Left cardiac atrium (tissue), 4 donors: ENCODE measurements around the gene RARB. TPM values are rescaled to one million over a fixed set of nuclear protein-coding genes. Genes with fewer than 3 reads are reported as not detected.

Experiments used
- ATAC-seq, 2 donors: fragments of 200-7000 bp; cut with Tn5 transposase; one replicate each; pipeline ENCODE4 v1.9.1; 2020; ENCODE audit warnings: mild to moderate bottlenecking in 2 of 2, moderate library complexity in 2 of 2
- DNase-seq: peaks from one replicate; pipeline ENCODE4 v3.0.0-alpha.2; 2020
- intact Hi-C, 2 donors: fragments of 100-400 bp; cut with DNase I; formaldehyde crosslinking; loops; one replicate each; pipeline versions ENCODE4 v1.14.1 to v1.15.1; 2022 to 2023
- total RNA-seq, 2 donors: library from RNA; stranded (reverse); fragmentation: NEBNext Ultra II Directional; extraction: Animal tissue kit (Norgen Biotek cat#: 25700); gene quantifications; one replicate each; pipeline ENCODE4 v1.2.1, GENCODE V29; 2021
- donor health status: DM: no; HTN: yes; CAD: no.
- donor health status: DM: no; HTN: yes; CAD: no; lungs with severe emphysema.
- donor health status: DM: yes; HTN: yes; CAD: no.
- donor health status: Dilated cardiomyopathy.

RARB gene
- total RNA-seq, 2 donors from 2014 or later, result 12.1 to 24.1 TPM

- no peak for ATAC-seq
- DNase-seq, result no peak
- intact Hi-C loops, result loop anchor here (10.0 kb wide), 3 partner anchors 305 to 645 kb away; no protein-coding TSS in a partner anchor
Measured at GRCh38 chr3:25420147-25420546, 7.9 kb upstream of the RARB start.

GRCh38 chr3:25420885-25421284, 7.2 kb upstream of the RARB start:
- intact Hi-C loops, result loop anchor here (10.0 kb wide), 3 partner anchors 306 to 646 kb away; no protein-coding TSS in a partner anchor
- DNase-seq (no peak), ATAC-seq (no peak)

DNA sequence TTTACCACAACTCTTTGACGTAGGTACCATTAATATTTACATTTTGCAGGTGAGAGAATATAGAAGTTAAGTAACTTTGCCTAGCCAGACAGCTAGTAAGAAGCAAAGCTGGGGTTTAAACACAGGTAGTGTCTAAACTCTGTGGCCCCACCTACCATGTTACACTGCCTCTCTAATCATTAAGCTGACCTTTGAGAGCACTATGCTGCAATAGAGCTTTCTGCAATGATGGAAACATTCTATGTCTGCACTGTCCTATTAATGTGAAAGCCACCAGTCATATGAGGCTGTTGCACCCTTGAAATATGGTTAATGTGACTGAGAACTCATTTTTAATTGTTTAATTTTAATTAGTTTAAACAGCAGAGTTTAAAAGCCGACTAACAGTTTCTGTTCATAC, 6.3 kb upstream of the RARB start:
- DNase-seq, result no peak
- intact Hi-C loops, result loop anchor here (10.0 kb wide), 3 partner anchors 307 to 647 kb away; no protein-coding TSS in a partner anchor
- ATAC-seq, result no peak

GRCh38 chr3:25423780-25424588, 4.1 kb upstream of the RARB start:
- intact Hi-C loops, result loop anchor here (10.0 kb wide), 3 partner anchors 309 to 649 kb away; no protein-coding TSS in a partner anchor
- DNase-seq, result no peak
- ATAC-seq, result no peak

- intact Hi-C loops, result loop anchor here (5.0 to 10.0 kb wide), 4 partner anchors 168 to 650 kb away; no protein-coding TSS in a partner anchor
- DNase-seq (no peak), ATAC-seq (no peak)
Measured at GRCh38 chr3:25424614-25425013, 3.4 kb upstream of the RARB start.

DNA sequence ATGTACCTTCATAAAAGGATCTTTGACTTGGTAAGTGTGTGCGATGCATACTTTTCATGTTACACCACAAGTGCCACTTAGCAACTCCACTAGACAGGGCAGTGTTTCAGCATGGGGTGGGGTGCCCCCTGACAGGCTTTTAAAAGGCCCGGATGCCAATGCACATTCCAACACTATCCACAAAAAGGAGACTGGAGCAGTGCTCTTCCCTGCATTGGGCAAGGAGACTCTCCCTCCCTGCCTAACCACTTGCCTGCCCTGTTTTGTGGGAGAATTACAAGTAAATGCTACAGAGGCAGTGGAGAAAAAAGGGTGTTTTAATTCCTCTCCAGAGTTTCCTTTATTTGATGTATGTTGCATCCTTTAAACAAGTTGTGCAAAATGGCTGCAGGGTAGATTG, 1.7 kb upstream of the RARB start:
- intact Hi-C loops, result loop anchor here (5.0 to 10.0 kb wide), 4 partner anchors 166 to 652 kb away; no protein-coding TSS in a partner anchor
- ATAC-seq, result peak; percentile 50 to 55
- DNase-seq, result peak; percentile 39

DNA sequence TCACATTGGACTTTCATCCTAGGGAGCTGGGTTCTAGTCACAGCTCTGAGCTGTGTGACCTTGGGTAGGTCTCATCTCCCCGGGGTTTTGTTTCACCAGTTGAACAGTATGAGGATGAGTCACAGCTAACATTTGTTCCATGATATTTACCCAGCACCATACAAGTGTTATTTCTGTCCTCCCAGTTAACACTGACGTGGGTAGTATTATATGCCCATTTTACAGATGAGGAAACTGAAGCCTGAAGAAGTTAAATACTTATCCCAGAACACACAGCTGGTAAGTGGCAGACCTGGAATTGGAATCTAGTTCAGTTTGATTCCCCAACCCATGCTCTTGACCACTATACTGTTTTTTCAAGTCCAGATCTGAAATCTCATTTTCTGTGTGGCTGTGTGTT, 908 bp upstream of the RARB start:
- peak in 1 of 2 donors; percentile 45 for ATAC-seq
- DNase-seq, result no peak
- intact Hi-C loops, result loop anchor here (5.0 to 10.0 kb wide), 4 partner anchors 165 to 652 kb away; no protein-coding TSS in a partner anchor

DNA sequence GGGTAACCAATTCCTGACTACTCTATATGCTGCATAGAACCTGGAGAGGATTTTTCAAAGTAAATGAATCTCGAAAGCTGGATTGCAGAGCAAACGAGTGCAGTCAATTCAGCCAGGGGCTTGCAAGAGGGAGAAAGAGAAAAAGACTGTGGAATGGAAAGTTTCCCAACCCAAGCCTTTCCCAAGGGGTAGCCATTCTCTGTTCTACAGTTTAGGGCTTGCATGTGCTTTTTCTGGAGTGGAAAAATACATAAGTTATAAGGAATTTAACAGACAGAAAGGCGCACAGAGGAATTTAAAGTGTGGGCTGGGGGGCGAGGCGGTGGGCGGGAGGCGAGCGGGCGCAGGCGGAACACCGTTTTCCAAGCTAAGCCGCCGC, 511 bp upstream of the RARB start:
- intact Hi-C loops, result loop anchor here (5.0 to 10.0 kb wide), 4 partner anchors 165 to 653 kb away; no protein-coding TSS in a partner anchor
- ATAC-seq, result peak; percentile 5 to 31
- DNase-seq, result no peak

GRCh38 chr3:25428789-25429335, 799 bp downstream of the RARB start:
- intact Hi-C loops, result loop anchor here (2.0 to 10.0 kb wide), 5 partner anchors 160 to 654 kb away; no protein-coding TSS in a partner anchor
- DNase-seq (no peak), ATAC-seq (peak; percentile 53)

DNA sequence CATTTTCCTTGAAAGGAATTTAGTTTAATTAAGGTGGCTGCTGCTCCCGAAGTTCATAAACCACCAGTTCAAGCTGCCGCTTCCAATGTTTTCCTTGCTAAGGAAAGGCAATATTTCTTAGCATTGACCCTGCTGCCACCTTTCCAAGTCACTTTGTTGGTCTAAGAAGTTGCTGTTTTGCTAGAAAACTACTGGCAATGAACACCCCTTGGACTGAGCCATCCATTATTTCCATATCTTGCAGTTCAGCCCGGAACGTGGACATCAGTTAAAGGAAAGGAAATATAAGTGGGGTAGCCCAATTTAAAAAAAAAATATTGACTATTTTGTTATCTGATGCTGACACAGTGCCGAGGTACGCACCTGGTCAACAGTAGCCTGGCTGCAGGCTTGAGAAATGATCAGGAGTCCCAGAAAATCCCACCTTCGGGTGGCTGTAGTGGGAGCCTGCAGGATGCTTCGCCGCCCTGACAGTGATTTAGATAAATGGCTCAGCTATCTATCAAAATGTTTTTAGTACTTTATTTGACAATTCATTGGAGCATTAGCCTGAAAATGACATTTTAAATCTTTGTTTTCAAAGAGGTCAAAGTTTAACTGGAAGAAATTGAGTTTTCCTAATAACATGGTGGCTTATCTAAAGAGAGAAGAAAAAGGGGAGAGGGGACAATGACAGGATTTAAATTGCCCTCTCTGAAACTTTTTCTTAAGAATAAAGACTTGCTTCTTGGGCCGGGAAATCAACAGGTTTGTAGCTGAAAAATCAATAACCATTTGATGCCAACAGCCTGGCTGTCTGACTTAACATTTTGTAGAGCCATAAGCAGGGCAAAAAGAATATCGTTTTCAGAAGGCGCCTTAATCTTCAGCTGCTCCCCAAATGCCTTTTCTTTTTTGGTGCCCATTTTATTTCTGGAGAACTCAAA, 1.6 kb downstream of the RARB start:
- ATAC-seq, result no peak

GRCh38 chr3:25430287-25430934, 2.3 kb downstream of the RARB start:
- intact Hi-C loops, result no loop called here
- no peak for ATAC-seq
- DNase-seq, result no peak

More for the DNA sequence above, 1.6 kb downstream of the RARB start:
- DNase-seq, result no peak
- intact Hi-C loops, result loop anchor here (2.0 to 10.0 kb wide), 5 partner anchors 159 to 655 kb away; no protein-coding TSS in a partner anchor

- intact Hi-C loops, result no loop called here
- DNase-seq, result no peak
- no peak for ATAC-seq
Measured at GRCh38 chr3:25430935-25431770, 3.1 kb downstream of the RARB start.

GRCh38 chr3:25432176-25432720, 4.2 kb downstream of the RARB start:
- ATAC-seq (no peak), DNase-seq (no peak)
- intact Hi-C loops, result no loop called here

DNA sequence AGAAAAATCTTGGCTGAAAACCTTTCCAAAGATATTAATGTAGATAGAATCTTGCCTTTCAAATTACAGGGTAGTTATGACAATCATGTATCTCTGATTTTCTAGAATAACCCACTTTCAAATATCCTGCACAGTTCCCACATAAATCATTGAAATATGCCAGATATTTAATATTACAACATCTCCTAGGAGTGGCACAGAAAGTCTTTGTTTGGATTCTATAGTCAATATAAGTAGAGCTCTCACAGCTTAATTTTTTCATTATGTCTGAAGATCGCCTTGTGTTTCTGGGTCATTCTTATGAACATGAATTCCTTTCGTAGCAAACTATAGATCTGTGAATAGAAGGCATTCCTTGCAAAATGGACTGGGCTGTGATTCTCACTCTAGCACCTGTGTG, 5.0 kb downstream of the RARB start:
- intact Hi-C loops, result no loop called here
- DNase-seq, result no peak
- no peak for ATAC-seq

DNA sequence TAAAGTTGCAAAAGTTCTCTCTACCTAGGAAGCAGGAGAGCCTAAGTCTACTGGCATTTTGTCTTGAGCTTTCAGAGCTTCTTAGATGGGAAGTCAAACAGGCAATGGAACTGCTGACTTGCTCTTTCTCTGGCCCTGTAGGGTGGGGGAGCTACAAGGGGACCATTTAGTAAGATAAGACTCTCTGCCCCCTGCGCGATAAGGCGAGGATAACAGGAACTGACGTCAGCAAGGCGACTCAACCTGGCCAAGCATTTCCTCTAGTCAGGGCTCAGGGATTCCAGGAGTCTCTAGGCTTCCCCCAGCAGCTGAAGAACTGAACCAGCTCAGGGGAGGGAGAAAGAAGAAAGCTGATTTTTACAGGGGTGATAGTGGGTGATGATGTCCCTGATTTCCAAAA, 5.8 kb downstream of the RARB start:
- DNase-seq (peak; percentile 65), ATAC-seq (peak in 1 of 2 donors; percentile 67)
- intact Hi-C loops, result no loop called here

DNA sequence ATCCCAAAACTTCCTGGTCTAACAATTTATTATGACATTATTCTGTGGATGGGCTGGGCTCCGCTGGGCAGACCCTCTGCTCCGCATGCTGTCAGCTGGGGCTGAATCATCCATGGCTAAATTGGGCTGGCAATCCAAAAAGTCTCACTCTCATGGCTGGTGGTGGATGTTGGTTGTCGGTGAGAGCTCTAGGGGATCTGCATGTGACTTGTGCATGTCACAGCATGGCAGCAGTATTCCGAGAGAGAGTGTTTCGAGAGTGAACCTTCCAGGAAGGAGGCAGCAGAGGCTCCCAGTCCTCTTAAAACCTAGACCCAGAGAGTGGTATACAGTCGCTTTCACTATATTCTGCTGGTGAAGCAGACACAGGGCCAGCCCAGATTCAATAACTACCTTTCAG, 9.9 kb downstream of the RARB start:
- DNase-seq (no peak), ATAC-seq (peak in 1 of 2 donors; percentile 29)
- intact Hi-C loops, result no loop called here

DNA sequence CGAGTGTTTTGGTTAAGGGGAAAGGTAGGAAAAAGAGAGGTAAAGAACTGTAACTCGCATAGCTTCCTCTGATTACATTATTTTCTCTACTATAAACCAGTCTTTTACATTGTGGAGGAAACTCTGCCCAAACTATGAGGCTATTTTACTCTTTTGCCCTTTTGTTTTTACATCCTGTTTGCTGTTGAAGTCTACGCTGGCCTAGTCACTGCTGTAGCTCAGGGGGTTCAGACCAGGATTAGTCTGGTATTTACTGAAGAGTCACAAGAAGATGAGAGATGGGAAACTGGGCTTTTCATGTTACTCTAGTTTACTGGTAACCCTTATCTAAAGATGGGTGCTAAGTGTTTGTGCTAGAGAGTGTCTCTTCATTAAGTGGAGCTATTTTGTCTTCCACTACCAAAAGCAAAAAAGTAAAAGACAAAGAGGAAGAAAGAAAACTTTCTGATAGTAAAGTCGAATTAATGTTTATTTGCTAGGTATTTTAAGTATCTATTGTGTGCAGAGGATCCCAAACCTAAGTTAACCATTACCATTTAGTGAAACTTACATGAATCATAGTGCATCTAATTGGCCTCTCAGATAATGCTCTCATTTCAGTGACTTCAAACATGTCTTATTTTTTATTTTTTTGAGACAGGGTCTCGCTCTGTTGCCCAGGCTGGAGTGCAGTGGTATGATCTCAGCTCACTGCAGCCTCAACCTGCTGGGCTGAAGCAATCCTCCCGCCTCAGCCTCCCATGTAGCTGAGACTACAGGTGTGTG, 10.9 kb downstream of the RARB start:
- intact Hi-C loops, result no loop called here
- DNase-seq, result no peak
- ATAC-seq, result peak in 1 of 2 donors; percentile 14
